ENCODE measurements around the gene UTP4.

- TF ChIP-seq CTCF (IDR thresholded peaks at IDR 0.05) (no peak), POLR2A (IDR thresholded peaks at IDR 0.05) (no peak)
Measured at GRCh38 chr16:69115361-69115760, 17.1 kb upstream of the UTP4 start.

Data from heart left ventricle (tissue), 13 donors.